MCF 10A (cell line): Measurements from ENCODE around the gene PHAX. TPM values are rescaled to one million over a fixed set of nuclear protein-coding genes. Genes with fewer than 3 reads are reported as not detected.

ENCODE experiments used
- BruUV-seq: library from RNA; stranded (reverse); fragments of 400-500 nt; replicated peaks from 2 replicates; lab custom pipeline; 2021; lab: Mats Ljungman, UMichigan
- CTCF ChIA-PET: fragments of 300-600 bp; sonication (Branson Sonifier 250); formaldehyde crosslinking; extraction: SDS; loops from one replicate; lab custom pipeline; 2021; ENCODE audit warnings: antibody characterized with exemption, inconsistent platforms; lab: Yijun Ruan, JAX
- POLR2A ChIA-PET: fragments of 300-600, 350-650 bp; sonication (Branson Sonifier 250); formaldehyde crosslinking; extraction: SDS; loops from one replicate; lab custom pipeline; 2020; ENCODE audit warnings: antibody characterized with exemption, inconsistent platforms; lab: Yijun Ruan, JAX
- DNase-seq: peaks from one replicate; pipeline ENCODE4 v3.0.0-alpha.2; 2018; ENCODE audit not compliant: unreplicated experiment
- H3K27ac Mint-ChIP-seq: one replicate; pipeline ENCODE4 v1.8.0; 2022; ENCODE audit warnings: mild to moderate bottlenecking, low read depth, mixed read lengths; ENCODE audit not compliant: unreplicated experiment
- H3K27me3 Mint-ChIP-seq: one replicate; pipeline ENCODE4 v1.8.0; 2022; ENCODE audit warnings: mixed read lengths; ENCODE audit not compliant: insufficient read depth, unreplicated experiment
- H3K36me3 Mint-ChIP-seq: one replicate; pipeline ENCODE4 v1.8.0; 2022; ENCODE audit warnings: mild to moderate bottlenecking, moderate library complexity, mixed read lengths; ENCODE audit not compliant: insufficient read depth, unreplicated experiment
- H3K4me1 Mint-ChIP-seq: one replicate; pipeline ENCODE4 v1.8.0; 2022; ENCODE audit warnings: mixed read lengths; ENCODE audit not compliant: insufficient read depth, unreplicated experiment
- H3K4me3 Mint-ChIP-seq: one replicate; pipeline ENCODE4 v1.8.0; 2022; ENCODE audit warnings: mild to moderate bottlenecking, moderate library complexity, mixed read lengths; ENCODE audit not compliant: unreplicated experiment
- H3K9me3 Mint-ChIP-seq: one replicate; pipeline ENCODE4 v1.8.0; 2022; ENCODE audit warnings: mixed read lengths; ENCODE audit not compliant: unreplicated experiment
- intact Hi-C: fragments of 100-400 bp; cut with micrococcal nuclease; formaldehyde crosslinking; loops from 2 replicates; pipeline ENCODE4 v1.14.1; 2022
- total RNA-seq: library from RNA; stranded (reverse); gene quantifications from 2 replicates; pipeline ENCODE4 v1.2.3, GENCODE V29; 2022
- TF ChIP-seq, protein P1 (sequence below): fragments of 200-600 bp; IDR thresholded peaks from one replicate; pipeline ENCODE4 v1.8.0; 2022; ENCODE audit warnings: antibody characterized with exemption, mild to moderate bottlenecking; ENCODE audit not compliant: unreplicated experiment

The PHAX gene
- total RNA-seq, 1 experiment from 2014 or later = 57.4 TPM

DNA sequence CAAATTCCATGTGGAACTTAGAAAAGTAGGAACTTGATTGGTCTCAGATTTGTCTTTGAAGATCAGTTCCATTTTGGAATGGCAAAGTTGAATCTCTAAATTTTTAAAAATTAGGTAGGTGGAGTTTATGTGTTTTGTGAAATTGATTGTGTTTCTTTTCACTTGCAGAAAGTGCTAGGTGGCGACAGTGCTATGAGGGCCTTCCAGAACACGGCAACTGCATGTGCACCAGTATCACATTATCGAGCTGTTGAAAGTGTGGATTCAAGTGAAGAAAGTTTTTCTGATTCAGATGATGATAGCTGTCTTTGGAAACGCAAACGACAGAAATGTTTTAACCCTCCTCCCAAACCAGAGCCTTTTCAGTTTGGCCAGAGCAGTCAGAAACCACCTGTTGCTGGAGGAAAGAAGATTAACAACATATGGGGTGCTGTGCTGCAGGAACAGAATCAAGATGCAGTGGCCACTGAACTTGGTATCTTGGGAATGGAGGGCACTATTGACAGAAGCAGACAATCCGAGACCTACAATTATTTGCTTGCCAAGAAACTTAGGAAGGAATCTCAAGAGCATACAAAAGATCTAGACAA lies 2.8 kb downstream of the PHAX start:
- CTCF ChIA-PET = interaction anchor here (0.6 to 0.7 kb wide), 4 partner anchors 9 to 266 kb away, joined by 3 to 4 read pairs (median 3); no protein-coding TSS in a partner anchor
- POLR2A ChIA-PET = interaction anchor here (1.0 kb wide), 1 partner anchor 18 kb away, joined by 3 read pairs; no protein-coding TSS in a partner anchor
- H3K27me3 Mint-ChIP-seq = no peaks in the 10 kb centered on the region
- H3K36me3 Mint-ChIP-seq = peaks cover 58% of the 10 kb centered on the region
- no peak for DNase-seq
- TF ChIP-seq, protein P1, sequence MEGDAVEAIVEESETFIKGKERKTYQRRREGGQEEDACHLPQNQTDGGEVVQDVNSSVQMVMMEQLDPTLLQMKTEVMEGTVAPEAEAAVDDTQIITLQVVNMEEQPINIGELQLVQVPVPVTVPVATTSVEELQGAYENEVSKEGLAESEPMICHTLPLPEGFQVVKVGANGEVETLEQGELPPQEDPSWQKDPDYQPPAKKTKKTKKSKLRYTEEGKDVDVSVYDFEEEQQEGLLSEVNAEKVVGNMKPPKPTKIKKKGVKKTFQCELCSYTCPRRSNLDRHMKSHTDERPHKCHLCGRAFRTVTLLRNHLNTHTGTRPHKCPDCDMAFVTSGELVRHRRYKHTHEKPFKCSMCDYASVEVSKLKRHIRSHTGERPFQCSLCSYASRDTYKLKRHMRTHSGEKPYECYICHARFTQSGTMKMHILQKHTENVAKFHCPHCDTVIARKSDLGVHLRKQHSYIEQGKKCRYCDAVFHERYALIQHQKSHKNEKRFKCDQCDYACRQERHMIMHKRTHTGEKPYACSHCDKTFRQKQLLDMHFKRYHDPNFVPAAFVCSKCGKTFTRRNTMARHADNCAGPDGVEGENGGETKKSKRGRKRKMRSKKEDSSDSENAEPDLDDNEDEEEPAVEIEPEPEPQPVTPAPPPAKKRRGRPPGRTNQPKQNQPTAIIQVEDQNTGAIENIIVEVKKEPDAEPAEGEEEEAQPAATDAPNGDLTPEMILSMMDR = no peak
- intact Hi-C loops = loop anchor here (5.0 kb wide), 1 partner anchor 174 kb away; the partner anchor contains the start of gene LMNB1
- H3K4me3 Mint-ChIP-seq = no peak overlapping the region
- BruUV-seq = TSS peak; percentile 28
- peak overlapping the region; percentile 3 for H3K27ac Mint-ChIP-seq
- peaks cover 22% of the 10 kb centered on the region for H3K4me1 Mint-ChIP-seq
- no peaks in the 10 kb centered on the region for H3K9me3 Mint-ChIP-seq

DNA sequence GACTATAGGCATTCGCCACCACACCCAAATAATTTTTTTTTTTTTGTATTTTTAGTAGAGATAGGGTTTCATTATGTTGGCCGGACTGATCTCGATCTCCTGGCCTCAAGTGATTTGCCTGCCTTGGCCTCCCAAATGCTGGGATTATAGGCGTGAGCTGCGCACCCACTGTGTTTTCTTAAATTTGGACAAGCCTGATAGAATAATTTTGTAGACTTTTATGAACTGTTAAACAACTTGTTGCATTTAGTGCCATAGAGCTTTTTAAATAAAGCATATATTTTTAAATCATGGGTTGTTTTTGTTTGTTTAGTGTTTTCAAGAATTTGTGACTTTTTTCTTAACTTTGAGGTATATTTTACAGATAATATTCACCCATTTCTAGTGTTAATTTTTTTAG lies 4.8 kb downstream of the PHAX start:
- ChIA-PET CTCF (interaction anchor here (0.5 to 0.9 kb wide), 7 partner anchors 8 to 950 kb away, joined by 3 to 5 read pairs (median 3); no protein-coding TSS in a partner anchor), POLR2A (interaction anchor here (0.6 to 1.0 kb wide), 3 partner anchors 9 to 62 kb away, joined by 3 to 4 read pairs (median 3); no protein-coding TSS in a partner anchor)
- no TSS peak for BruUV-seq
- Mint-ChIP-seq H3K4me1 (peaks cover 23% of the 10 kb centered on the region), H3K9me3 (no peaks in the 10 kb centered on the region), H3K4me3 (no peak overlapping the region), H3K27ac (peak overlapping the region; percentile 17), H3K36me3 (peaks cover 78% of the 10 kb centered on the region), H3K27me3 (no peaks in the 10 kb centered on the region)
- TF ChIP-seq, protein P1 = no peak
- no peak for DNase-seq
- intact Hi-C loops = no loop called here

DNA sequence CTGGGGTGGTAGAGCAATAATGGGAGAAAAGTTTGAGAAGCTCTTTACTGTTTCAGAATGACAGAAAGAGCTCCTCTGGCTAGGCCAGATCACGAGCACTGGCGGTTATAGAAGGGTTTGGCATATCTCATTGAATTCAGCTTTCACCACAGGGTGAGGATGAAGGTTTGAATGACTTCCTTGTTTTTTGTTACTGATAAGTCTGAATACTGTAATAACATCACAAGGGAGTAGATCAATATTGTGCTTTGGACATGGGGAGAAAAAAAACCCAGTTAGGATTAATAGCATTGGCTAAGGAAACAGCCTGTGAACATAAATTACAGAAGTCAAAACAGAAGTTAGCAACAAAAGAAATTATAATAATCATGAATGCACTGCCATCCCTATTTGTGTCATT lies 9.4 kb downstream of the PHAX start:
- H3K4me1 Mint-ChIP-seq = peaks cover 15% of the 10 kb centered on the region
- no peak overlapping the region for H3K4me3 Mint-ChIP-seq
- POLR2A ChIA-PET = interaction anchor here (0.8 to 1.2 kb wide), 2 partner anchors 9 to 10 kb away, joined by 4 to 6 read pairs; partner anchors contain the start of gene PHAX
- H3K27me3 Mint-ChIP-seq = no peaks in the 10 kb centered on the region
- H3K9me3 Mint-ChIP-seq = no peaks in the 10 kb centered on the region
- DNase-seq = no peak
- CTCF ChIA-PET = interaction anchor here (0.5 to 2.5 kb wide), 6 partner anchors 9 to 257 kb away, joined by 3 to 23 read pairs (median 4); partner anchors contain the start of genes ALDH7A1 and PHAX
- H3K36me3 Mint-ChIP-seq = peaks cover 88% of the 10 kb centered on the region
- TF ChIP-seq, protein P1 = no peak
- no TSS peak for BruUV-seq
- intact Hi-C loops = no loop called here
- peak overlapping the region; percentile 54 for H3K27ac Mint-ChIP-seq

DNA sequence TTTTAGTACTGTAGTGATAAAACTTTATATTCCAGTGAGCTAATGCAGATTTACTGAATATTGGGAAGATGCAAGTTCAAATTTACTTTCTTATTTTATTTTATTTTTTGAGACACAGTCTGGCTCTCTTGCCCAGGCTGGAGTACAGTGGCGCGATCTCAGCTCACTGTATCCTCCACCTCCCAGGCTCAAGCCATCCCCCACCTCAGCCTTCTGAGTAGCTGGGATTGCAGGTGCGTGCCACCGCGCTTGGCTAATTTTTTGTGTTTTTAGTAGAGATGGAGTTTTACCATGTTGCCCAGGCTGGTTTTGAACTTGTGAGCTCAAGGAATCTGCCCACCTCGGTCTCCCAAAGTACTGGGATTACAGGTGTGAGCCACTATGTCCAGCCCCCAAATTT lies 9.9 kb downstream of the PHAX start:
- CTCF ChIA-PET = interaction anchor here (0.6 to 2.5 kb wide), 3 partner anchors 10 to 16 kb away, joined by 4 to 23 read pairs (median 4); partner anchors contain the start of gene PHAX
- Mint-ChIP-seq H3K4me1 (peaks cover 10% of the 10 kb centered on the region), H3K9me3 (no peaks in the 10 kb centered on the region), H3K36me3 (peaks cover 88% of the 10 kb centered on the region), H3K27ac (peak overlapping the region; percentile 54), H3K27me3 (no peaks in the 10 kb centered on the region), H3K4me3 (no peak overlapping the region)
- POLR2A ChIA-PET = interaction anchor here (0.8 to 1.2 kb wide), 2 partner anchors 9 kb away, joined by 4 to 6 read pairs; partner anchors contain the start of gene PHAX
- intact Hi-C loops = no loop called here
- no TSS peak for BruUV-seq
- TF ChIP-seq, protein P1 = no peak
- no peak for DNase-seq
